Fibroblast of upper back skin (primary cell): ENCODE data around the gene JPH2.
"Not testable (repeated sequence)": the region's sequence is repeated elsewhere in the genome, so short reads cannot be mapped to it uniquely, and the experiment has no call there.

ENCODE experiments used
- DNase-seq: peaks from one replicate; pipeline ENCODE4 v3.0.0-alpha.2; 2013

JPH2 gene

DNA sequence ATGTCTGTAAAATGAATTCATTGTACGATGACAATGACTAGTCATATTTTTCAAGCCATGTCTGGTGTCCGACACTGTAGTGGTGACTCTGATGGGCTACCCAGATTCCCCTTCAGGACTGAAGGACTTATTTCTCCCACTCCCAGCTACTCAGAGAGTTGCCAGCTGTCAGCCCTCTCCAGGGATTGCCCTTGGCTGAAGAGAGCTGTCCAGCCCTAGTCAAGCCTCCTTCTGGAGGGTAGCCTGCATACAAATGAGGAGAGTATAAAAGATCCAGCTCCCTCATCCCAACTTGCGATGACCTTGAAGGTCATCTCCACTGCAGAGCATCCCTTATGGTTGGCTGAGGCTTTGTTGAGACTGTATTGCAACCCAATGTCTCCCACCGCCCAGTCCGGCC is 29.9 kb downstream of the JPH2 start:
- no peak for DNase-seq

- DNase-seq, result peak; percentile 71
These were observed 32.4 kb downstream of the JPH2 start for GRCh38 chr20:44154521-44155001.

GRCh38 chr20:44153636-44154043 is 33.3 kb downstream of the JPH2 start:
- DNase-seq, result peak; percentile 76

DNA sequence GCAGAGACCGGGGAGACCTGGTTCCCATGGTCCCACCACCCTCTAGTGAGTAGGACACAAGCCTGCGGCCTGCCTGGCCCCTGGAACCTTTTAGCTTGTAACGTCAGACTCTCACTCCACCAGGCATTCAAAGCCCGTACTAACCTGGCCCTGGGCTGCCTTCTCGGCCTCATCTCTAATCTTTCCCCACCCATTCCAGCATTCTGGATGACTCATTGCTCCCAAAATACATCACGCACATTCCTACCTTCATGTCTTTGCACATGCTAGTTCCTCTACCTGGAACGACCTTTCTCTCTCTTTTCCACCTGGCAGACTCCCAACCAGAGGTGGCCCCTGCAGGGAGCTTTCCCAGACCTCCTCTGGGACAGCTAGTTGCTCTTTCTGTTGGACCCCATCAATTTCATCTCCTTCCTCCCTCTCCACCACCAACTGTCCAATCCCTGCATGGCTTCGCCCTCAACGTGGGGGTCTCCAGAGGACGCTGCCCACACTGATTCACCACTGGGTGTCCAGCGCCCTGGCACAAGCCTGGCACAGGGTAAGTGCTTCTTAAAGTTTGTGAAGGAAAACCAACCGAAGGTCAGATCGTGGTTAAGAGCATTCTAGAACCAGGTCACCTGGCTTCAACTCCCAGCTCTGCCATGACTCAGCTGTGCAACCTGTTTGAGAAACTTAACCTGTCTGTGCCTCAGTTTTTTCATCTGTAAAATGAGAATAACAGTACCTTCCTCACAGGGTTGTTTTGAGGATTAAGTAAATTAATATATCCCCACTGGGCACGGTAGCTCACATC is 35.2 kb downstream of the JPH2 start:
- DNase-seq, result peak; percentile 31

DNA sequence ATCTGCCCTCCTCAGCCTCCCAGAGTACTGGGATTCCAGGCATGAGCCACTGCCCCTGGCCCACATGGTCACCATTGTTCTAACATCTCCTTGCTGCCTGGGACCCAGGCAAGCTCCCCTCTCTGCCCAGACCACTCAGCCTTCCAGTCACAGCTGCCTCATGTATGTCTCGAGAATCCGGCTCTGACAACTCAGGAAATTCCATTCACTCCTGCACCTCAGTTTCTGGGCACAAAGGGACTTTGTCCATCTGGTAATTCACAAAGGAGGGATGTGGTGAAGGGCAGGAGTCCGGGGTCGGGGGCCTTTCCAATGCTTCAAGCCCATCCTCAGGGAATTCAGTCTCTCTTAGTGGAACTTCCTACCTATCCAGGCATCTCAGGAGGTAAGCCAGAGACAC is 40.7 kb downstream of the JPH2 start:
- DNase-seq, result no peak

- no peak for DNase-seq
These were observed 41.7 kb downstream of the JPH2 start for GRCh38 chr20:44145131-44145775.

- DNase-seq, result no peak
These were observed 43.1 kb downstream of the JPH2 start for GRCh38 chr20:44143936-44144335.

DNA sequence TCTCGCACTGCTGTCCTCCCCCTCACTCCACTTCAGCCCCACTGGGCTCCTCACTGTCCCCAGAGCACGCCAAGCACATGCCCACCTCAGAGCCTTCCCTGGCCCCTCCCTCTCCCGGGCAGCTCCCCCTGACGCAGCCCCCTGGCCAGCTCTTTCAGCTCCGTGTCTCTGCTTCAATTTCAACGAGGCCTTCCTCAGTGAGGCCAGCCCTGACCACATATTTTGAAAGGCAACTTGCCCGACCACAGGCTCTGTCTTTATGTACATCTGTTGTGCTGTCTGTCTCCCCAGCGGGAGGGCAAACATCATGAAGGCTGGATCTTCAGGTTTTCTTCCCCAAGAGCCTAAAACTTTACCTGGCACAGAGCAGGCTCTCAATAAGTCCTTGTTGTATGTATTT is 44.6 kb downstream of the JPH2 start:
- peak; percentile 83 for DNase-seq

- DNase-seq, result no peak
These were observed 45.1 kb downstream of the JPH2 start for GRCh38 chr20:44141873-44142272.

DNA sequence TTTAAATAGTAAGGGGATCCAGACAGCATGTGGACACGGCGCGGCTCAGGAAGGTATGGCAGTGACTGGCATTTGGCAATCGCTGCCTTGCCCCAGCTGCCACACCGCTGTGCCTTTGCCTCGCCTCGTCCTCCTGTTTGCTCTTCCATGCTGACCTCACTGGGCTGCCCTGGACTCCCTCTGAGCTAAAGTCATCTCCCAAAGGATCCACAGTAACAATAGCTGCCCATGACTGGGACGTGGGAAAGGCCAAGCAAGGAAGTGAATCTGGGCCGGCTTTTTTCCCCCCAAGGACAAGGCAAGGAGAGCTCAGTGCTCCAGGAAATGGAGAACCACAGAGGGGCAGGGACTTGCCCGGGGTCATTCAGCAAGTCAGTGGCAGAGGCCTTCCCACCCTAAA is 48.1 kb downstream of the JPH2 start:
- no peak for DNase-seq

GRCh38 chr20:44137266-44137801 is 49.7 kb downstream of the JPH2 start:
- DNase-seq, result peak; percentile 88

DNA sequence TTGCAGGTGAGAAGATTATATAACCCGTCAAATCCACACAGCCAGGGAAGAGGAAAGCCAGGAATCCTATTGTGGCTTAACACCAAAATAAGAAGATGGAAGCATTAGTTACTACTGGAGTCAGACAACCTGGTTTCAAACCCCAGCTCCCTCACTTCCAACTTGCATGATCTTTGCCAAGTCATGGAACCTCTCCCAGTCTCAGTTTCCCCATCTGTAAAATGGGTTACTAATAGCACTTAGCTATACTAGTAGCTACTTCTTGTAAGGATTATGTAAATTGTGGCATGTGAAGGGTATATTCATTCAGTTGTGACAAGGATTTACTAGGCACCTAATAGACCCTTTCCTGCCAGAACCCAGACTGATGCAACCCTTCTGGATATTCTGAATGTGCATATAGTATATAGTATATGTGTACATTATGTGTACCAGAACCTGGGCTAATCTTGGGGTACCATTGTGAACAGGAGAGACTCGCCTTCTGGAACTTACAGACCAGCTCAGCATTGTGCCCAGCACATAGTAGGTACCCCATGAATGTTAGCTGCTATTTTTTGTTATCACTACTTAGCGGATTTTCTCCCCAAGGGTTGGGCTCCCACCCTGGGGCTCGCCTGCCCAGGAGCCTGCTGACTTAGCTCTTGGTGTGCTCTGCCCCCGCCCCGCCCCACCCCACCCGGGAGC is 50.3 kb downstream of the JPH2 start:
- DNase-seq, result no peak

DNA sequence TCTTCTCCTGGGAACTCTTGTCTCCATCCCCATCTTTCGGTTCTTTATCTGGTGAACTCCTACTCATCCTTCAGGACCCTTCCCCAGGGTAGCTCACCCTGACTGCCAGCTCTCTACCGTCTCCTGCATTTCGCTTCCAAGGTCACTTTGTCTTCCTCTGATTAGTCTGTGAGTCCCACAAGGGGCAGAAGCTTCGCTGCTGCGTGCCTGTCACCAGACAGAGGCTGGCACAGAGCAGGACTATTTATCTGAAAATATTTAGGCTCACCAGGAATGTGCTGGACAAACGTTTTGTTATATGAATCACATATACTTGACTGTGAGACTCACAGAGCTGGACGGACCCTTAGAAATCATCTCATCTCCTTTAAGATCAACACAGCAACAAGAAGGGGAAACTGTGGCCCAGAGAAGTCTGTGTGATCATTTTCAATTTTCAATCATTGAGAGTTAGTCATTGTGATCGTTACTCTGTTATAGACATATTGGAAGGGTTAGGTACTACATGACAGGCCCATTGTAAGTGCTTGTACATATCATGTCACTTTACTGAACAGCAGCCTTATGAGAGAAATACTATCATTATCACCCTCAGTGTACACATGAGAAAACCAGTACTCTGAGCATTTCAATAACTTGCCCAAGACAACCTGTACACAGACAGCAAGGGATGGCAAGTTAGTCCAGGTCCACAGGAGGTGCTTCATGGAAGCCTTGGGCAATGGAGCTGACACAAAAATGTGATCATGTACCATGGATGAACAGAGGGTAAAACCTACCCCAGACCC is 51.4 kb downstream of the JPH2 start:
- no peak for DNase-seq

- no peak for DNase-seq
These were observed 52.0 kb downstream of the JPH2 start for GRCh38 chr20:44135012-44135412.

DNA sequence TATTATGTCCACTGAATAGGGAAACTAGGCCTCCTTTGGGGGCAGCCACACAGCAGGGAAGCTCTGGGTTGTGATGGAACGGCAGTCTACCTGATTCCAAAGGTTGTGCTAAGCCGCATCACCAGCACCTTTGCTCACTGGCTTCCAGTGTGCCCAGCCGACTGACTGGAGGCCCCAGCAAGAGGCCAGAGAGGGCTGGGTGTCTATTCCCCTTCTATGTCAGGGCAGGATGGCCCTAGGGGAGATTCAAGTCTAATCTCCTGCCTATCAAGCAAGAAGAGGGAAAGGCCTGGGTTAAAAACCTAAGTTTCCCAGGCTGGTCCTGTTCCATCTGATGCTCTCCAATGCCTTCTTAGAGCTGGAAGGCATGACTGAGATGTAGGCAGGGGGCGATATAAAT is 53.6 kb downstream of the JPH2 start:
- no peak for DNase-seq

- DNase-seq, result no peak
These were observed 55.3 kb downstream of the JPH2 start for GRCh38 chr20:44131704-44132103.

DNA sequence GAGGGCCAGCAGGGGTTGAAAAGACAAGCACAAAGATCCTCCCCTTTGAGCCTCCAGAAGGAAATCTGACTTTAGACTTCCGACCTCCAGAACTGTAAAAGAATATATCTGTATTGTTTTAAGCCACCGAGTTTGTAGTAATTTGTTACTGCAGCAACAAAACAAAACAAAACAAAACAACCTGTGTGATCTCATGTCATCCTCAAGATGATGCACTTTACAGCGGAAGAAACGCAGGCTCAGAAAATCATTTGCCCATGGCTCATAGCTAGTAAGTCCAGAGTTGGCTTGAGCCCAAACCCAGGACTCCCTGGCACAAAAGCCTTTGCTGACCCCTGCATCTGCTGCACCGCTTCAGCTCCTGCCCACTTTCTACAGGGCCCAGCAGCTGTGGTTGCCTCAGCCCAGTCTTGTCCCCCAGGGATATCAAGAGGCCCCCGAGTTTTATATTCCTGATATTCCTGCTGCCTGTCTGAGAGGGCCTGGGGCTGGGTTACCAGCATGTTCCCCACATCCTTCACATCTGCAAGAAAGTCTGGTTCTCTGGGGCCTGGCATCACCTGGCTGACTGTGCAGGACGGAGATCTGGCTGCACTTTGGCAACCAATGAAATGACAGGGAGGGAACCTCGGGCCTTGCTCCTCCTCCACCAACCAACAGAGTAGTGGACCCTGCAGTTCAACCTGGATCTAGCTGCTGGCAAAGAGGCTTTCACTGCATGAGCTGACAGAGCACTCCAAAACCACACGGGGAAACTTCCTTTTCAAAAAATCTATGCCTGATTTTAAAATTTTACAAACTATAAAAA is 56.9 kb downstream of the JPH2 start:
- DNase-seq, result no peak

DNA sequence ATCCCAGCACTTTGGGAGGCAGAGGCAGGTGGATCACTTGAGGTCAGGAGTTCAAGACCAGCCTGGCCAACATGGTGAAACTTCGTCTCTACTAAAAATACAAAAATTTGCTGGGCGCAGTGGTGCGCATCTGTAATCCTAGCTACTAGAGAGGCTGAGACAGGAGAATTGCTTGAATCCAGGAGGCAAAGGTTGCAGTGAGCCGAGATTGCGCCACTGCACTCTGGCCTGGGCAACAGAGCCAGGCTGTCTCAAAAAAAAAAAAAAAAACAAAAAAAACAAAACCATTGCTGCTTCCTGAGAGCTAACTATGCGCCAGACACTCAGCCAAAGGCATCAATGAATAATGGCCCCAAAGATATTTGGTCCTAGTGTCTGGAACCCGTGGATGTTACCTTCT is 57.7 kb downstream of the JPH2 start:
- DNase-seq, result not testable (repeated sequence)

GRCh38 chr20:44126445-44126844 is 60.5 kb downstream of the JPH2 start:
- DNase-seq, result no peak

DNA sequence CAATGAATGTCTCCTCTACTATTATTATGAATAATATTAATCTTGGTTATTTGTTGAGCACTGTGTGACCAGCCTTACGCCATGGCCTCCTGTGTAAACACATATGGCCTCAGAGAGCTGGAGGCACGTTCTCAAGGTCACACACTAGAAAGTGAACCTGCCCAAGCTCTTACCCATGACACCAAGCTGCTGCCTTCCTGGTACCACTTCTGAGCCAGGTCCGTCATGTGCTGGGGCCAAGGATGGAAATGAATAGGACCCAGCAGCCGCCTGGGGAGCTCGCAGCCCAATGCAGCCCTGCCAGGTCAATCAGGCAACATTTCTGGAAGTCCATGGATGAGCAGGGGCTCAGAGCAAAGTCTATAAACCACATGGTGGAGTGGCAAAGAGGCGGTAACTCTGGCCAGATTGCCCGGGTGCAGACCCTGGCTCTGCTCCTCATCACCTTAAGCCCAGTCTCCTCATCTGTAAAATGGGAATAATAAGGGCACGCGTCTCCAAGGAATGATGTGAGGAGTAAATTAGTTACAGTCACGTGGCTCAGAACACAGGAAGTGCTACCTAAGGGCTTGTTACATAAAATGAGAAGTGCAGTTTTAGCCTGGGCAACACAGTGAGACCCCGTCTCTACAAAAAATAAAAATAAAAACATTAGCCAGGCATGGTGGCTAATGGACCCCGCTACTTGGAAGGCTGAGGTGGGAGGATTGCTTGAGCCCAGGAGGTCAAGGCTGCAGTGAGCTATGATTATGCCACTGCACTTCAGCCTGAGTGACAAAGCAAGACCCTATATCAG is 61.5 kb downstream of the JPH2 start:
- no peak for DNase-seq
